Small intestine (tissue), 7 donors: Measurements from ENCODE around the gene MAP3K5. TPM values are rescaled to one million over a fixed set of nuclear protein-coding genes. Genes with fewer than 3 reads are reported as not detected.

Experiments used
- DNase-seq, 2 donors: peaks; one replicate each; pipeline versions ENCODE4 v3.0.0 to v3.0.0-alpha.2; 2013
- FAIRE-seq: peaks from 2 replicates; lab custom pipeline; 2012; peaks lifted over from hg19 to GRCh38; lab: Jason Lieb, UNC
- H3K27ac ChIP-seq, 3 donors: one replicate each; pipeline ENCODE4 v1.5.1; 2013; ENCODE audit warnings: low read length in 2 of 3, mild to moderate bottlenecking in 2 of 3, control low read depth in 1 of 3, inconsistent platforms in 1 of 3, low read depth in 1 of 3, moderate library complexity in 1 of 3
- H3K27me3 ChIP-seq, 3 donors: one replicate each; pipeline ENCODE4 v1.6.1; 2013; ENCODE audit warnings: low read length in 3 of 3, inconsistent platforms in 1 of 3; ENCODE audit not compliant: control insufficient read depth in 3 of 3, insufficient read depth in 3 of 3
- H3K36me3 ChIP-seq, 3 donors: one replicate each; pipeline ENCODE4 v1.6.1; 2013; ENCODE audit warnings: low read length in 3 of 3, inconsistent platforms in 1 of 3, low read depth in 1 of 3, mild to moderate bottlenecking in 1 of 3, moderate library complexity in 1 of 3; ENCODE audit not compliant: control insufficient read depth in 3 of 3, insufficient read depth in 2 of 3
- H3K4me1 ChIP-seq, 3 donors: one replicate each; pipeline ENCODE4 v1.6.1; 2013; ENCODE audit warnings: low read length in 2 of 3, inconsistent platforms in 1 of 3, low read depth in 1 of 3, mild to moderate bottlenecking in 1 of 3, moderate library complexity in 1 of 3; ENCODE audit not compliant: control insufficient read depth in 3 of 3, insufficient read depth in 2 of 3
- H3K4me3 ChIP-seq, 3 donors: one replicate each; pipeline ENCODE4 v1.5.1; 2013; ENCODE audit warnings: low read length in 3 of 3, control low read depth in 1 of 3, inconsistent platforms in 1 of 3, low read depth in 1 of 3, mild to moderate bottlenecking in 1 of 3, moderate library complexity in 1 of 3
- H3K9me3 ChIP-seq, 2 donors: one replicate each; pipeline ENCODE4 v1.6.1; 2013; ENCODE audit warnings: low read depth in 1 of 2, low read length in 1 of 2; ENCODE audit not compliant: control insufficient read depth in 2 of 2, insufficient read depth in 1 of 2
- WGBS, 3 donors: extraction: QIAGEN DNeasy Blood & Tissue Kit; methylation state at CpG; one replicate each; pipeline ENCODE4 v1.1.7; 2013; 5-methylcytosine and 5-hydroxymethylcytosine counted together
- polyA plus RNA-seq, 4 donors: library from polyadenylated mRNA; stranded (reverse) in 3 of 4; unstranded in 1 of 4; fragments of 200-250 nt in 3 of 4; fragments of 120-200 nt in 1 of 4; gene quantifications; one replicate each; pipeline versions ENCODE4 v1.2.1 to v1.2.3, GENCODE V29; 2013
- donor health status: healthy with polysubstance abuse.
- donor health status: control.
- donor health status: control.
- donor health status: Bipolar disorder and iron deficiency.
- donor health status: healthy.

Gene MAP3K5
- polyA plus RNA-seq, 4 donors = 5.4 to 9.5 (median 7.0) TPM

GRCh38 chr6:136564180-136564579 is 228.1 kb downstream of the MAP3K5 start:
- H3K27me3 ChIP-seq = no peaks in the 10 kb centered on the region
- no peak overlapping the region for H3K27ac ChIP-seq
- no peak overlapping the region for H3K4me3 ChIP-seq
- DNase-seq = no peak
- H3K4me1 ChIP-seq = peaks cover 3 to 18% (median 6%) of the 10 kb centered on the region in 3 donors
- 72 to 76% (median 73%) methylated on average over 1 of the region's 1 CpG for WGBS, 3 donors
- H3K36me3 ChIP-seq = peaks cover 2 to 7% (median 2%) of the 10 kb centered on the region in 3 donors
- no peak for FAIRE-seq
- no peaks in the 10 kb centered on the region for H3K9me3 ChIP-seq

DNA sequence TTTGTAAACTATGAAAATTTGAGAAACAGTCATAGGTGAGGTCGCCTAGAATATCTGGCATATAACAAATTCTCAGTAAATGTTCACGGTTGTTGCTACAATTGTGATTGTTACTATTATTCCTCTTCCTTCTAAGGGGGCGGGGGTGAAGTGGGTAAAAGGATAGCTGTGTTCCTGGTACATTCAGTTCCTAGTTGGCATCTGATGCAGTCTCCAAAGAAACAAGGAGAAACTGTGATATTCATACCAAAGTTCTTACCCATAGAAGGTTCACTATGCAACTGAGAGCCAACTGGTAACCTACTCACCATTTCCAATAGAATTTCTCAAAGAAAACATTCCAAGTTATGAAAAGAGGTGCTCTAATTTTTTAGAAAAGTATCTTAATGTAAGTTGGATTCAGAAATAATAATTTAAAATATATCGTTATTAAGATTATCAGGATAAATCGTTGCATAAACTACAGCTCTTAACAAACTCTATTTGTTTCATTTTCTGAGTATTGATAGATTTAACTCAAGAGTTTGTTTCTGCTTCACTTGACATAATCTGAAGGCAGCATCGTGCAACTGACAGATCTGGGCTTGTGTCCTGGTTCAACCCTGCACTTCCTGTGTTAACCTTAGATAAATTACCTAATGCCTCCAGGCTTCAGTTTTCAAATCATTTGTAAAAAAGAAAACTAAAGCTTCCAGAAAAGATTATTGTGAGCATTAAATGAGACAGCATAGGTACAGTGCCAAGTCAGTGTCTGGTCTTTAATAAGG is 228.7 kb downstream of the MAP3K5 start:
- no peak for FAIRE-seq
- 82 to 92% (median 85%) methylated on average over 6 of the region's 6 CpGs for WGBS, 3 donors
- Histone ChIP-seq H3K4me1 (peaks cover 3 to 18% (median 6%) of the 10 kb centered on the region in 3 donors), H3K9me3 (no peaks in the 10 kb centered on the region), H3K36me3 (peaks cover 2 to 7% (median 2%) of the 10 kb centered on the region in 3 donors), H3K4me3 (no peak overlapping the region), H3K27ac (no peak overlapping the region), H3K27me3 (no peaks in the 10 kb centered on the region)
- DNase-seq = no peak

GRCh38 chr6:136562211-136562610 is 230.1 kb downstream of the MAP3K5 start:
- no peak overlapping the region for H3K4me3 ChIP-seq
- no peaks in the 10 kb centered on the region for H3K9me3 ChIP-seq
- H3K36me3 ChIP-seq = peaks cover 2 to 7% (median 2%) of the 10 kb centered on the region in 3 donors
- FAIRE-seq (no peak), DNase-seq (no peak)
- H3K27ac ChIP-seq = no peak overlapping the region
- H3K4me1 ChIP-seq = peaks cover 3 to 11% (median 6%) of the 10 kb centered on the region in 3 donors
- H3K27me3 ChIP-seq = no peaks in the 10 kb centered on the region
- 75 to 89% (median 76%) methylated on average over 2 of the region's 2 CpGs for WGBS, 3 donors

DNA sequence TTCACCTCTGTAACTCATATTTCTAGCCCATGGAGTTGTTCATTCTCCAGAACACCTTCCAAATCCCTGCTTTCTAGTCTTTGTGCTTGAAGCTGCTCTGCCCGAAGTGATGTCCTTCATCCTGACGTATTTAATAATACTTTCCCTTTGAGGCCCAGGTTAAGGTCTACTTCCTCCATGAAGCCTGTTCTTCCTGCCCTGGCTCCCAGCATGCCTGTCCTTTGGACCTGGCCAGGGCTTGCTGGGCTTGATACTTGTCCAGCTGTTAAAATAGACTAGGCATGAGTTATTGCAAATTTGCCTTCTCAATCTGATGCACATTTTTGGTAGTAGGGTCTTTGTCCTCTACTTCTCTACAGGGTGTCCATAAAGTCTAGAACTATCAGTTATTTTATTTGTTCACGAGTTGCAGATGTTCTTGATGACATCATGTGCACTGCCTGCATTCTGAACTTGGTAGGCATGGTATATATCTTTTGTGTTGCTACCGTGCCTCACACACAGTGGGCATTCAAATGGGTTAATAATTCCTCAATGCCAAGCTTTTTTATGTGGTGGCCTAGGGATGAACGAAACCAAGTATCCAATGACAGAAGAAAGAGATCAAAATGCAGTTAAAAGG is 239.0 kb downstream of the MAP3K5 start:
- Histone ChIP-seq H3K27ac (peak overlapping the region; percentile 21 to 53 (median 39)), H3K27me3 (peaks cover 0 to 5% (median 0%) of the 10 kb centered on the region in 3 donors), H3K4me3 (no peak overlapping the region), H3K4me1 (peaks cover 0 to 13% (median 0%) of the 10 kb centered on the region in 3 donors), H3K9me3 (no peaks in the 10 kb centered on the region), H3K36me3 (peaks cover 0 to 4% (median 0%) of the 10 kb centered on the region in 3 donors)
- no peak for FAIRE-seq
- peak; percentile 74 to 88 for DNase-seq
- WGBS, 3 donors = 34 to 69% (median 55%) methylated on average over 5 of the region's 5 CpGs

DNA sequence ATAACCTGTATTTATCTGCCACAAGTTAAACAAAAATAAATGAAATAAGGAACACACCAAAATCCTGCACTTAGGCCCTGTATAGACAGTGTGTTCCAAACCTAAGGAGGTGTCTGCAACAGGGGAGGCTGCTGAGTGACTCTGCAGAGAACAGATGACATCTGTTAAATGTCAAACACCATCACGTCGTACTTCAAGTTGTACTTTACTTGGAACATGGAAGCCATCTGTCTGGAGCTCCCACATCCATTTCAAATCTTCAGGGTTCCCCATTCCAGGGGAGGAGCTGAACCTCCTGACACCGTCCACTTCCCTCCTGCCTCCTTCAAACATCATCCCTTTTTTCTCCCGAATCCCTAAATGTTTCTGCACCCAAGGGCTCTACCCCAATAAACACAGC is 240.2 kb downstream of the MAP3K5 start:
- peaks cover 0 to 5% (median 0%) of the 10 kb centered on the region in 3 donors for H3K27me3 ChIP-seq
- no peak overlapping the region for H3K27ac ChIP-seq
- H3K9me3 ChIP-seq = no peaks in the 10 kb centered on the region
- WGBS, 3 donors = 79 to 90% (median 87%) methylated on average over 4 of the region's 4 CpGs
- H3K4me3 ChIP-seq = no peak overlapping the region
- H3K36me3 ChIP-seq = peaks cover 0 to 4% (median 0%) of the 10 kb centered on the region in 3 donors
- H3K4me1 ChIP-seq = peaks cover 0 to 13% (median 0%) of the 10 kb centered on the region in 3 donors
- DNase-seq (peak in 1 of 2 donors; percentile 27), FAIRE-seq (no peak)

DNA sequence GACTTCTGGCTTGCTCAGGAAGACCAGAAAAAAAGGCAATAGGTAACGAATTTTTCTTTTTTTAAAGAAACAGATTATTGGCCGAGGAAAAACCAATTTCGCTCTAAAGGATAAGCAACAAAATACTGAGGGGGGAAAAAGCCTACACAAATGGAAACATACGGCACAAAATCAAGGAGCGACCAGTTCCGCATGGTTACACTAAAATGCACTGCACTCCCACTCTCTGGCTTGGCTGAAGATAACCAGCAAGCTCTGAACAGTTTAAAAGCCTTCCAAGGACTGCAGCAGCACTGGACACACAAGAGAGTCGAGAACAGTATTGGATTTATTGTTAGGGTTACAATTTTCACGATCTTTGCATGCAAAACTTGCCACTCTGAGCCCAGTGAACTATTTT is 241.2 kb downstream of the MAP3K5 start:
- Histone ChIP-seq H3K27ac (peak overlapping the region; percentile 3 to 86 (median 76)), H3K4me3 (peak overlapping the region; percentile 4 to 72 (median 69)), H3K4me1 (peaks cover 0 to 13% (median 0%) of the 10 kb centered on the region in 3 donors), H3K36me3 (peaks cover 0 to 2% (median 0%) of the 10 kb centered on the region in 3 donors), H3K9me3 (no peaks in the 10 kb centered on the region), H3K27me3 (peaks cover 0 to 5% (median 0%) of the 10 kb centered on the region in 3 donors)
- peak in 1 of 2 donors; percentile 17 for DNase-seq
- whole genome bisulfite sequencing, 3 donors = 35 to 62% (median 42%) methylated on average over 8 of the region's 8 CpGs
- FAIRE-seq = no peak

DNA sequence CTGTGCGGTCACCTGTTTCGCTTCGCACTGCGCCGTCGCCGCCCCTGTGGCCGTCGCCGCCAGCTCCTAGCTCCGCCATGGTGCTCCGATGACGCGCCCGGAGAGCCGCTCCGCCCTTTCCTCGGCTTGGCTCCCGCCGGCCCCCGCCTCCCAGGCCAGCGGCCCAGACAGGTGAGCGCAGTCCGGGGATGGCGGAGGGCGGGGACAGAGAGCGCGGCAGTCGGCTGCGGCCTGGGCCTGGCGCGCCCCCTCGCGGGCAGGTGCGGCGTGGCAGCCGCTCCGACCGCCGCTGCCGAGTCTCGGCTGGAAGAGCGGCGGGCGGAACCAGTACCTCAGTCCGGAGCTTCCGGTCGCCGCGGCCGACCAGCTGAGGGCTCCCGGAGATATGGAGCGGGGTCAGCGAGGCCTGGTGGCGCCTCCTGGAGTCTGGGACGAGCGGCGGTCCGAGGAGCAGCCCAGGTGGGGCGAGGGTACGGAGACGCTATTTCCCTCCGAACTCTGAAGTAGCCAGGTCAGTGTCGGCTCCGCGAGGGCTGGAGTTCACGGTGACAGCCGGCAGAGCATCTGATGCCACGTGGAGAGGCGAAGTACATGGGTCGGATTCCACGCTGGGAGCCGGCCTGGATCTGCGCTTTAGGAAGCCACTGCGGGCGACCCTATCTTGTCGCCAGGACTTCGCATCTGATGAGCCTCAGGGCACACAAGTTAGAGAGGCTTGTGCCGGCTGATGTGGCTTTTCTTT is 241.8 kb downstream of the MAP3K5 start, which contains the start of gene MAP7:
TSS of gene MAP7 (minus strand) at position 93 of the 742 bp plus-strand sequence. CDS start at position 79, 14 bp downstream.
- H3K27ac ChIP-seq = peak within 1 kb of the TSS; percentile 77 to 89 (median 79)
- peak; percentile 91 to 97 for DNase-seq
- no peak for FAIRE-seq
- H3K4me1 ChIP-seq = peaks cover 0 to 13% (median 0%) of the 10 kb centered on the region in 3 donors
- H3K9me3 ChIP-seq = no peaks in the 10 kb centered on the region
- H3K27me3 ChIP-seq = peaks cover 0 to 5% (median 0%) of the 10 kb centered on the region in 3 donors
- WGBS, 3 donors = 1 to 3% (median 2%) methylated on average over 65 to 79 of the region's 79 CpGs
- peak within 1 kb of the TSS; percentile 40 to 85 (median 69) for H3K4me3 ChIP-seq
- H3K36me3 ChIP-seq = peaks cover 0 to under 1% (median 0%) of the 10 kb centered on the region in 3 donors

DNA sequence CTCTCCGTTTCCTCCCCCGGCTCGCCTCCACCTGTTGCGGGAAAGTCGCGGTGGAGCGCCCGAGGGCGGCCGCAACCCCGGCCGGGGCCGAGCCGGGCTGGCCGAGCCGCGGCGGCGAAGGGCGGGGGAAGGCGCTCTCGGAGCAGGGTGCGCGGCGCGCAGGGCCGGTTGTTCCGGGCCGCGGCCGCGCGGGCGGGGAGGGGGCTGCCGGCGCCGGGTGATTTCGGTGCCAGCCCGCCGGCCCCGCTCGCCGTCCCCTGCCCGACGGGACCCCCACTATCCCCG is 242.3 kb downstream of the MAP3K5 start:
- H3K4me1 ChIP-seq = peaks cover 0 to 13% (median 0%) of the 10 kb centered on the region in 3 donors
- FAIRE-seq (no peak), DNase-seq (no peak)
- peak overlapping the region; percentile 40 to 85 (median 69) for H3K4me3 ChIP-seq
- H3K27me3 ChIP-seq = peaks cover 0 to 5% (median under 1%) of the 10 kb centered on the region in 3 donors
- H3K9me3 ChIP-seq = no peaks in the 10 kb centered on the region
- WGBS, 3 donors = 0 to 1% (median 0%) methylated on average over 3 to 46 of the region's 46 CpGs
- H3K27ac ChIP-seq = peak overlapping the region; percentile 77 to 89 (median 79)
- no peaks in the 10 kb centered on the region for H3K36me3 ChIP-seq
